Measurements from ENCODE around the gene ITIH5. TPM values are rescaled to one million over a fixed set of nuclear protein-coding genes. Genes with fewer than 3 reads are reported as not detected.

ITIH5 gene
- polyA plus RNA-seq, 3 donors, result not detected

- Histone ChIP-seq H3K27ac (ENCODE audit: low read depth in 1 of 2, low read length in 2 of 2) (no peak overlapping the region), H3K79me2 (ENCODE audit: insufficient read depth, low read length) (no peaks in the 10 kb centered on the region), H3K36me3 (replicated peaks in 1 of 2; ENCODE audit: control insufficient read depth in 1 of 2, insufficient read depth in 2 of 2, low read length in 2 of 2) (no peaks in the 10 kb centered on the region), H3K4me3 (replicated peaks in 1 of 3; ENCODE audit: low read depth in 2 of 3, low read length in 3 of 3) (no peak overlapping the region), H3K27me3 (ENCODE audit: control insufficient read depth in 2 of 2, insufficient read depth in 2 of 2, low read length in 2 of 2) (peaks cover 34 to 51% of the 10 kb centered on the region in 2 donors), H3K9ac (ENCODE audit: insufficient read depth, low read length, poor library complexity, severe bottlenecking) (no peak overlapping the region), H3K4me2 (replicated peaks; ENCODE audit: extremely low read depth, low read length, poor library complexity, severe bottlenecking) (no peak overlapping the region), H2AFZ (ENCODE audit: insufficient read depth, low read depth, low read length, poor library complexity, severe bottlenecking) (no peak overlapping the region), H4K20me1 (ENCODE audit: insufficient read depth, low read length) (no peaks in the 10 kb centered on the region), H3K9me3 (replicated peaks in 1 of 2; ENCODE audit: control insufficient read depth in 1 of 2, insufficient read depth in 1 of 2, low read length in 2 of 2) (peaks cover 0 to 11% of the 10 kb centered on the region in 2 donors), H3K4me1 (ENCODE audit: control insufficient read depth in 1 of 2, insufficient read depth in 2 of 2, low read length in 2 of 2) (peaks cover 4% of the 10 kb centered on the region in 2 donors)
- no peak for TF ChIP-seq CTCF (IDR thresholded peaks at IDR 0.05)
- Mint-ChIP-seq H3K9me3 (peaks cover 0 to 9% (median 4%) of the 10 kb centered on the region in 7 donors), H3K27ac (no peak overlapping the region), H3K4me3 (no peak overlapping the region), H3K27me3 (ENCODE audit: low read depth in 3 of 3) (peaks cover 25 to 64% (median 41%) of the 10 kb centered on the region in 3 donors), H3K36me3 (peaks cover 0 to 2% of the 10 kb centered on the region in 2 donors), H3K4me1 (peaks cover 7% of the 10 kb centered on the region)
- intact Hi-C loops (cut with micrococcal nuclease), result no loop called here
- 90% methylated on average over 3 of the region's 5 CpGs for WGBS (ENCODE audit: insufficient coverage)
- no peak for DNase-seq
Observed at GRCh38 chr10:7662522-7662921, 4.2 kb downstream of the ITIH5 start.

DNA sequence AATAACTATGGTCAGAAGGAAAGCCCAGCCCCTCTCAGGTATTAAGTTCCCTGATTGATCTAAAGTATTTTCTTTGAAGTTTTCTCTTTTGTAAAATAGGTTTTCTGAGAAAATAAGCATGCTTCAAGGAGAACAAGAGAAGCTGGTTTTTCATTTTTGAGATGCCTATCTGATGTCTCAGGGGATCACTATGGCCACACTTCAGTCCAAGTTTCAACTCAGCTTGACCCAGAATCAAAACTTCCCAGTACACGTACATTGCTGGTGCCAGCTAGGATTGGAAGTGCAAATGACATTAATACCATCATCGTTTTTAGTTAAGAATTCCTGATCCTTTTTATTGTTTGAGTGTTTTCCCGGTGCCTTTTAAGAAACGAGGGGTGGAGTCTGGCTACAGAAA lies 7.2 kb downstream of the ITIH5 start:
- H3K27ac ChIP-seq (ENCODE audit: low read depth in 1 of 2, low read length in 2 of 2), result no peak overlapping the region
- H3K4me2 ChIP-seq (replicated peaks; ENCODE audit: extremely low read depth, low read length, poor library complexity, severe bottlenecking), result no peak overlapping the region
- no peaks in the 10 kb centered on the region for H3K4me1 ChIP-seq (ENCODE audit: control insufficient read depth in 1 of 2, insufficient read depth in 2 of 2, low read length in 2 of 2)
- H3K27me3 ChIP-seq (ENCODE audit: control insufficient read depth in 2 of 2, insufficient read depth in 2 of 2, low read length in 2 of 2), result peaks cover 15 to 36% of the 10 kb centered on the region in 2 donors
- no peaks in the 10 kb centered on the region for H3K79me2 ChIP-seq (ENCODE audit: insufficient read depth, low read length)
- 95% methylated on average over 3 of the region's 4 CpGs for WGBS (ENCODE audit: insufficient coverage)
- H3K4me3 ChIP-seq (replicated peaks in 1 of 3; ENCODE audit: low read depth in 2 of 3, low read length in 3 of 3), result no peak overlapping the region
- Mint-ChIP-seq H3K27me3 (ENCODE audit: low read depth in 3 of 3) (peaks cover 6 to 41% (median 30%) of the 10 kb centered on the region in 3 donors), H3K36me3 (no peaks in the 10 kb centered on the region), H3K9me3 (peaks cover 0 to 3% (median 0%) of the 10 kb centered on the region in 7 donors), H3K27ac (no peak overlapping the region), H3K4me3 (no peak overlapping the region), H3K4me1 (no peaks in the 10 kb centered on the region)
- no peaks in the 10 kb centered on the region for H3K9me3 ChIP-seq (replicated peaks in 1 of 2; ENCODE audit: control insufficient read depth in 1 of 2, insufficient read depth in 1 of 2, low read length in 2 of 2)
- H2AFZ ChIP-seq (ENCODE audit: insufficient read depth, low read depth, low read length, poor library complexity, severe bottlenecking), result no peak overlapping the region
- no peaks in the 10 kb centered on the region for H3K36me3 ChIP-seq (replicated peaks in 1 of 2; ENCODE audit: control insufficient read depth in 1 of 2, insufficient read depth in 2 of 2, low read length in 2 of 2)
- no peaks in the 10 kb centered on the region for H4K20me1 ChIP-seq (ENCODE audit: insufficient read depth, low read length)
- intact Hi-C loops (cut with micrococcal nuclease), result no loop called here
- DNase-seq, result no peak
- no peak overlapping the region for H3K9ac ChIP-seq (ENCODE audit: insufficient read depth, low read length, poor library complexity, severe bottlenecking)
- TF ChIP-seq CTCF (IDR thresholded peaks at IDR 0.05), result no peak
